Type B pancreatic cell (in vitro differentiated cells): ENCODE data around the gene PLXNB1. TPM values are rescaled to one million over a fixed set of nuclear protein-coding genes. Genes with fewer than 3 reads are reported as not detected.
A peak's percentile ranks its signal among the peaks of the same experiment; 100 is the strongest.
"Not testable (repeated sequence)": the region's sequence is repeated elsewhere in the genome, so short reads cannot be mapped to it uniquely, and the experiment has no call there.

Experiments used
- DNase-seq: peaks from one replicate; pipeline ENCODE4 v3.0.0; 2021; ENCODE audit warnings: mixed read lengths; ENCODE audit not compliant: unreplicated experiment; ENCODE audit errors: extremely low spot score
- H3K27ac Mint-ChIP-seq: 2 replicates; pipeline ENCODE4 v1.8.0; 2021; ENCODE audit warnings: mild to moderate bottlenecking, mixed read lengths
- H3K27me3 Mint-ChIP-seq: 2 replicates; pipeline ENCODE4 v1.8.0; 2021; ENCODE audit warnings: mixed read lengths
- H3K36me3 Mint-ChIP-seq: 2 replicates; pipeline ENCODE4 v1.8.0; 2021; ENCODE audit warnings: mixed read lengths
- H3K4me1 Mint-ChIP-seq: one replicate; pipeline ENCODE4 v1.8.0; 2021; ENCODE audit warnings: mixed read lengths; ENCODE audit not compliant: unreplicated experiment
- H3K4me3 Mint-ChIP-seq: 2 replicates; pipeline ENCODE4 v1.8.0; 2021; ENCODE audit warnings: mild to moderate bottlenecking, mixed read lengths
- H3K9me3 Mint-ChIP-seq: 2 replicates; pipeline ENCODE4 v1.8.0; 2021; ENCODE audit warnings: mixed read lengths
- CTCF ChIP-seq: fragments of 200-600 bp; sonication (generic); conservative IDR thresholded peaks from 2 replicates; pipeline ENCODE4 v1.5.0; 2021; ENCODE audit warnings: antibody characterized with exemption, mild to moderate bottlenecking
- total RNA-seq: library from RNA; stranded (reverse); gene quantifications from 2 replicates; pipeline ENCODE4 v1.2.1, GENCODE V29; 2021; ENCODE audit warnings: low replicate concordance

Gene PLXNB1
- total RNA-seq, 1 donor from 2014 or later: 212 TPM

GRCh38 chr3:48465531-48466378, 35.9 kb upstream of the PLXNB1 start:
- H3K4me3 Mint-ChIP-seq: peak overlapping the region; percentile 83
- H3K27me3 Mint-ChIP-seq: no peaks in the 10 kb centered on the region
- no peaks in the 10 kb centered on the region for H3K9me3 Mint-ChIP-seq
- H3K36me3 Mint-ChIP-seq: peaks cover 5% of the 10 kb centered on the region
- peak; percentile 89 for DNase-seq
- H3K4me1 Mint-ChIP-seq: peaks cover 18% of the 10 kb centered on the region
- H3K27ac Mint-ChIP-seq: peak overlapping the region; percentile 100
- peak; percentile 79 for TF ChIP-seq CTCF

DNA sequence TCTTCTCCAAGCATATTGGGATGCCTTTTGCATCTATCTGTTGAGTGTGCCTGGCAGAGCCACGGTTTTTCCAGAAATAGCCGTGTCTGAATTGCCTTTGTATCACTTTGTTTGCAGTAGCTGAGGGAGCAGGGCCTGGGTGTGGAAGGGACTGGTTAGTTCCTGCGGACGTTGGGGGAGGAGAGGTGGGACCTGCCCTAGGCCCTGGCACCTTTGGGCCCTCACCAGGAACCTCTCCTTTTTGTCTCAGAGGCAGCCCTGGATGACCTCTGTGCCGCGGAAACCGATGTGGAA, 35.3 kb upstream of the PLXNB1 start:
- Mint-ChIP-seq H3K4me3 (peak overlapping the region; percentile 83), H3K27ac (peak overlapping the region; percentile 100), H3K9me3 (no peaks in the 10 kb centered on the region), H3K36me3 (peaks cover 5% of the 10 kb centered on the region), H3K27me3 (no peaks in the 10 kb centered on the region), H3K4me1 (peaks cover 17% of the 10 kb centered on the region)
- TF ChIP-seq CTCF: no peak
- no peak for DNase-seq

GRCh38 chr3:48464713-48465221, 34.9 kb upstream of the PLXNB1 start:
- Mint-ChIP-seq H3K9me3 (no peaks in the 10 kb centered on the region), H3K27me3 (no peaks in the 10 kb centered on the region), H3K36me3 (peaks cover 5% of the 10 kb centered on the region), H3K4me3 (no peak overlapping the region), H3K27ac (peak overlapping the region; percentile 100), H3K4me1 (peaks cover 13% of the 10 kb centered on the region)
- no peak for TF ChIP-seq CTCF
- DNase-seq: no peak

DNA sequence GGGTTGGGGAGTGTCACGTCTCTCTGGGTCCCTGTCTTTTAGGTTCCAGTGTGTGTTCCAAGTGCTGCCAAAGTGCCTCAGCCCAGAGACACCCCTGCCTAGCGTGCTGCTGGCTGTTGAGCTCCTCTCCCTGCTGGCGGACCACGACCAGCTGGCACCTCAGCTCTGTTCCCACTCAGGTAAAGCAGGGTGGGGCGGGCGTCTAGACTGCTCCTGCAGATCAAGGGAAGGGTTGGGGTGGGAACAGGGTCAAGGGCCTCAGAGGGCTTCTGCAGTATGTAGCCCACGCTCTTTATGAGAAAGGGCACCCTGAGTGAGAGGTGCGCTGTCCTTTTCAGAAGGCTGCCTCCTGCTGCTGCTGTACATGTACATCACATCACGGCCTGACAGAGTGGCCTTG, 33.8 kb upstream of the PLXNB1 start:
- TF ChIP-seq CTCF: no peak
- Mint-ChIP-seq H3K9me3 (no peaks in the 10 kb centered on the region), H3K4me3 (no peak overlapping the region), H3K36me3 (peaks cover 5% of the 10 kb centered on the region), H3K27me3 (no peaks in the 10 kb centered on the region), H3K4me1 (peaks cover 13% of the 10 kb centered on the region), H3K27ac (peak overlapping the region; percentile 41)
- no peak for DNase-seq

DNA sequence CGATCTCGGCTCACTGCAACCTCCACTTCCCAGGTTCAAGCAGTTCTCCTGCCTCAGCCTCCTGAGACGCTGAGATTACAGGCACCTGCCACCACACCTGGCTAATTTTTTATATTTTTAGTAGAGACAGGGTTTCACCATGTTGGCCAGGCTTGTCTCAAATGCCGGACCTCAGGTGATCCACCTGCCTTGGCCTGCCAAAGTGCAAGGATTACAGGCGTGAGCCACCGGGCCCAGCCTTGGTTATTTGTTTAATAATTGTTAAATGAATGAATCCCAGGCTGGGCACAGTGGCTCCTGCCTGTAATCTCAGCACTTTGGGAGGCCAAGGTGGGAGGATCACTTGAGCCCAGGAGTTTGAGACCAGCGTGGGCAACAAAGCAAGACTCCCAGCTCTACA, 31.9 kb upstream of the PLXNB1 start:
- not testable (repeated sequence) for DNase-seq, H3K9me3 Mint-ChIP-seq, H3K4me3 Mint-ChIP-seq, H3K4me1 Mint-ChIP-seq, H3K27ac Mint-ChIP-seq, H3K27me3 Mint-ChIP-seq, H3K36me3 Mint-ChIP-seq

- Mint-ChIP-seq H3K4me1 (peaks cover 4% of the 10 kb centered on the region), H3K9me3 (no peaks in the 10 kb centered on the region), H3K4me3 (no peak overlapping the region), H3K27me3 (no peaks in the 10 kb centered on the region), H3K27ac (no peak overlapping the region), H3K36me3 (peaks cover 1% of the 10 kb centered on the region)
- no peak for DNase-seq
- TF ChIP-seq CTCF: no peak
Measured at GRCh38 chr3:48460517-48460902, 30.6 kb upstream of the PLXNB1 start.
